Activated CD4-positive, alpha-beta T cell treated with anti-CD3 and anti-CD28 coated beads for 36 hours (primary cell): Measurements from ENCODE around the gene CDH12. TPM values are rescaled to one million over a fixed set of nuclear protein-coding genes. Genes with fewer than 3 reads are reported as not detected.

Source experiments
- ATAC-seq: fragments of 200-7000 bp; cut with Tn5 transposase; one replicate; pipeline ENCODE4 v1.10.0; 2021; ENCODE audit warnings: mild to moderate bottlenecking, moderate library complexity
- CTCF ChIA-PET: fragments of 350-600 bp; sonication (Branson Sonifier 250); formaldehyde crosslinking; loops from one replicate; lab custom pipeline; 2021; ENCODE audit warnings: antibody characterized with exemption; lab: Charles Lee
- POLR2A ChIA-PET: fragments of 350-600 bp; sonication (Branson Sonifier 250); formaldehyde crosslinking; loops from one replicate; lab custom pipeline; 2021; ENCODE audit warnings: antibody characterized with exemption, inconsistent platforms; lab: Charles Lee
- DNase-seq: peaks from one replicate; pipeline ENCODE4 v3.0.0-alpha.2; 2020
- H3K27ac Mint-ChIP-seq: one replicate; pipeline ENCODE4 v1.8.0; 2021; ENCODE audit warnings: mixed read lengths
- H3K27me3 Mint-ChIP-seq: one replicate; pipeline ENCODE4 v1.8.0; 2021; ENCODE audit warnings: mixed read lengths
- H3K36me3 Mint-ChIP-seq: one replicate; pipeline ENCODE4 v1.8.0; 2021; ENCODE audit warnings: low read depth, mixed read lengths
- H3K4me1 Mint-ChIP-seq: one replicate; pipeline ENCODE4 v1.8.0; 2021; ENCODE audit warnings: mixed read lengths
- H3K4me3 Mint-ChIP-seq: one replicate; pipeline ENCODE4 v1.8.0; 2021; ENCODE audit warnings: mild to moderate bottlenecking, moderate library complexity, mixed read lengths
- H3K9me3 Mint-ChIP-seq: one replicate; pipeline ENCODE4 v1.8.0; 2021; ENCODE audit warnings: low read depth, mixed read lengths
- intact Hi-C, 2 experiments: fragments of 100-400 bp; cut with DNase I in 1 of 2; cut with micrococcal nuclease in 1 of 2; formaldehyde crosslinking; loops; one replicate each; pipeline versions ENCODE4 v1.14.2 to v1.15.1; 2022 to 2024; cut with DNase I, micrococcal nuclease
- total RNA-seq, 2 experiments: library from RNA; stranded (reverse); gene quantifications; one replicate each; pipeline ENCODE4 v1.2.3, GENCODE V29; 2021

Gene CDH12
- total RNA-seq, 2 experiments from 2014 or later = not detected

DNA sequence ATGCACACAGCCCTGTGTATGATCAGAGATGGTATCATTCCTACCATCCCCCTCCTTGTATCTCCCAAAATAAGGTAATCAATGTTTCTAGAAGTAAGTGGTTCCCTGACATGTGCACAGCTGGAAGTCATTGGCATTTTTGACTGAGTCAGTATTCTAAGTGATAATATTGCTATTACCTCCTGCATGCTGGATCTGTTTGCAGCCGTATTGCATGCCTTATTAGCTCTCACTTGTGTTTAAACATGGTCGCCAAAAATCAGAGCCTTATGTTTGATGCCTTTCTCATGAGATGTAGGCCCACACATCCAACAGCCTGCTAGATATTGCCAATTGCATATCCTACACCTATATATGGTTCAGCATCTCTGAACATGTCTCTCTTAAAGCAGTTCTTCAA lies 254.3 kb downstream of the CDH12 start:
- H3K4me3 Mint-ChIP-seq = no peak overlapping the region

DNA sequence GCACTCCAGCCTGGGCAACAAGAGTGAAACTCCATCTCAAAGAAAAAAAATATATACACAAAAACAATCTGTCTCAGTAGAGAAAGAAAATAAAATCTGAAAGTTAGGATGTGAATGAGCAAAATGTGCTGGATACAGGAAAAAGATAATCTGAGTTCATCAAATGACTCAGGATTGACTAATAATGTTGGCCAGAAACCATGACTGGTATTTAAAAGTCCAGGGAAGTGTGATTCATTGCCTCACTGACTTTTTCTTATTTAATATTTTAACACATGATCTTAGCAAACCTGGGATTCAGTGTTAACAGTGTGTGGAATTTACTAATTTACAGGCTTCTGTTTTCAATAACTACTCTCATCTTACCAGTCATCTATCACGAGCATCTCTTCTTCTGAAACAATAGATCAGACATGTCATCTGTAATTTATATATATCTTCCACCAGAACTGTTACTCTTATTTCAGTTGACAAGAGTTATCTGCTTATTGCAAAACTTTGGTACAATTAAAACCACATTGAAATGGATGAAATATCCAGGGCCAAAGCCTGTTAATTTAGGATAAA lies 256.7 kb downstream of the CDH12 start:
- Mint-ChIP-seq H3K4me3 (no peak overlapping the region), H3K27ac (no peak overlapping the region), H3K4me1 (no peaks in the 10 kb centered on the region), H3K36me3 (no peaks in the 10 kb centered on the region), H3K9me3 (peaks cover 7% of the 10 kb centered on the region), H3K27me3 (no peaks in the 10 kb centered on the region)
- ATAC-seq = no peak
- ChIA-PET CTCF (no interaction called here), POLR2A (no interaction called here)
- intact Hi-C loops = no loop called here
- no peak for DNase-seq

More for the DNA sequence above, 254.3 kb downstream of the CDH12 start:
- intact Hi-C loops = no loop called here
- Mint-ChIP-seq H3K27ac (no peak overlapping the region), H3K36me3 (no peaks in the 10 kb centered on the region), H3K27me3 (no peaks in the 10 kb centered on the region), H3K4me1 (no peaks in the 10 kb centered on the region), H3K9me3 (peaks cover 7% of the 10 kb centered on the region)
- DNase-seq (no peak), ATAC-seq (no peak)
- ChIA-PET POLR2A (no interaction called here), CTCF (no interaction called here)

DNA sequence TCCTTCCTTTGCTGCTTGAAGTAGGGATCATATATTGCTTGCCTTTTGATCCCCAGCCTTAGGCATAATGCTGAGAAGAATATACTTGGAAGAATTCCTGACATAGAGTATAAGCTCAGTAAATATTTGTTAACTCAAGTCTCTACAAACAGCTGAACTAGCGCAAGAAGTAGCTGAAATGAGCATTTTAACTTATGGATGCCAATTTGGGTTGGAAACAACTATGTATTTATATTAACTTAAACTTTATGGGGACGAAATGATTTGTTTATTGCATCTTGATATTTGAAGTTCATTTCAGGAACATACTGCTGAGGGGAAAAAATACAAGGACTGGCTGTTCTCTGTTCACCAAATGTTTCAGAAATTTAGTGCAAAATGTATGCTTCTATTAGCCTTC lies 258.7 kb downstream of the CDH12 start:
- no peak overlapping the region for H3K4me3 Mint-ChIP-seq
- H3K4me1 Mint-ChIP-seq = no peaks in the 10 kb centered on the region
- H3K27me3 Mint-ChIP-seq = no peaks in the 10 kb centered on the region
- H3K9me3 Mint-ChIP-seq = peaks cover 7% of the 10 kb centered on the region
- intact Hi-C loops = no loop called here
- no peaks in the 10 kb centered on the region for H3K36me3 Mint-ChIP-seq
- DNase-seq = no peak
- ChIA-PET CTCF (no interaction called here), POLR2A (no interaction called here)
- H3K27ac Mint-ChIP-seq = no peak overlapping the region
- no peak for ATAC-seq

DNA sequence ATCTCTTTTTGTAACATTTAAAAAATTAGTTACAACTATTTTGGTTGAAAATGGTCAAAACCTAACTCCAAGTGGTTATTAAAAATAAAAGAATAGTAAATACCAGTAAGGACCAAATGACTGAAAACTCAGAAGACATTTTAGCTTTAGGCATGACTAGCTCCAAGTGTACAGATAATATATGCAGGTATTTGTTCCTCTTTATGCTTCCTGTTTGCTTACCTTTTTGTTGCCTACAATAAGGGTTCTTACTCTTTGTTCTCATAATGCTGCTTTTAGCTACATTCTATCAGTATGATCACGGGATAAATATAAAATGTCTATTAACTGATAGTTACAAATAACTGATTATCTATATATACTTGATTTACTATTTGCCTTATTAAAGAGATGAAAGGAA lies 259.6 kb downstream of the CDH12 start:
- intact Hi-C loops = no loop called here
- ATAC-seq (no peak), DNase-seq (no peak)
- H3K27ac Mint-ChIP-seq = no peak overlapping the region
- CTCF ChIA-PET = no interaction called here
- POLR2A ChIA-PET = no interaction called here
- no peaks in the 10 kb centered on the region for H3K27me3 Mint-ChIP-seq
- no peak overlapping the region for H3K4me3 Mint-ChIP-seq
- H3K9me3 Mint-ChIP-seq = peaks cover 6% of the 10 kb centered on the region
- no peaks in the 10 kb centered on the region for H3K36me3 Mint-ChIP-seq
- H3K4me1 Mint-ChIP-seq = no peaks in the 10 kb centered on the region

DNA sequence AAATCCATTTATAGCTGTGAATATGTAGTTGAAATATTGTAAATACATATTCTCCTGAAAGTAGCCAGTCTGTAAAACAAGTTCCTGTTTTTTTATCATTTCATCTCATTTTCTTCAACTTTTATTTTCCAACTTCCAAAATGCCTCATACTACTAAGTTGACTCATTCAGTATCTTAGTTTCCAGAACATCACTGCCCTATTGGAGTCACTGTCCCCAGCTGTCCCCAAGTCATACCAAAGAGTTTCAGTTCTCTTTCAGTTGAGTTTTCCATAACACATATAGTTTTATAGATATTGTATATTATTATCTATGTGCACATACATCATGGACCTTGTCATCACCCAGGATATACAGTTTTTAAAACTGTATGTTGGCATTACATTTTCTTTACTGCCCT lies 261.7 kb downstream of the CDH12 start:
- CTCF ChIA-PET = no interaction called here
- DNase-seq = no peak
- no peaks in the 10 kb centered on the region for H3K4me1 Mint-ChIP-seq
- POLR2A ChIA-PET = no interaction called here
- H3K27ac Mint-ChIP-seq = no peak overlapping the region
- intact Hi-C loops = no loop called here
- H3K4me3 Mint-ChIP-seq = no peak overlapping the region
- H3K9me3 Mint-ChIP-seq = peaks cover 6% of the 10 kb centered on the region
- no peak for ATAC-seq
- H3K27me3 Mint-ChIP-seq = no peaks in the 10 kb centered on the region
- H3K36me3 Mint-ChIP-seq = no peaks in the 10 kb centered on the region

DNA sequence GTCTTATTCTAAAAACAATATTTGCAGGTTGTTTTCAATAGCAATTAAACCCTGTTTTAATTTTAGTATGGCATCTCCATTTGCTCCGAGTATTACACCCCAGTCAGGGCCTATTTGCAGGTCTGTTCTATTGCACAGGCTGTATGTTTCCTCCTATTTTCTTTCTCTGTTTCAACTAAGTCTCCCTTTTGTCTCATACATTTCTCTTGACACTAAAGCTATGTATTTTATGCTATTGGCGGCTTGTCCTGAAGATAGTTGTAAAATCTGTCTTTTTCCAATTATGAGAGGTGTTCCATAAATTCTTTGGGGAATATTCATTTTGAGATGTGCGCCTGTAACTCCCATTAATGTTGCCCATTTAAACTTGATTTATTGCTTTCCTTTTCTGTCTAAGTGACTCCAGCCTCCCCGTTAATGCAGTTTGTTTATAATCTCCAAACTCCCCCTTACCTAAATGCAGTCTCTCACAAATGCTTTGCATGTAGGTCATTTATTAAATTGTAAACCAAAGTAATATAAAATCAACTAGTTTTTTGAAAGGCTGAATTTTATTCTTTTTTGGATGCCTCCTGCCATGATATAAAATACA lies 262.4 kb downstream of the CDH12 start:
- Mint-ChIP-seq H3K36me3 (no peaks in the 10 kb centered on the region), H3K27ac (no peak overlapping the region), H3K4me3 (no peak overlapping the region), H3K27me3 (no peaks in the 10 kb centered on the region), H3K9me3 (peaks cover 6% of the 10 kb centered on the region), H3K4me1 (no peaks in the 10 kb centered on the region)
- ChIA-PET POLR2A (no interaction called here), CTCF (no interaction called here)
- intact Hi-C loops = no loop called here
- no peak for ATAC-seq
- DNase-seq = no peak

DNA sequence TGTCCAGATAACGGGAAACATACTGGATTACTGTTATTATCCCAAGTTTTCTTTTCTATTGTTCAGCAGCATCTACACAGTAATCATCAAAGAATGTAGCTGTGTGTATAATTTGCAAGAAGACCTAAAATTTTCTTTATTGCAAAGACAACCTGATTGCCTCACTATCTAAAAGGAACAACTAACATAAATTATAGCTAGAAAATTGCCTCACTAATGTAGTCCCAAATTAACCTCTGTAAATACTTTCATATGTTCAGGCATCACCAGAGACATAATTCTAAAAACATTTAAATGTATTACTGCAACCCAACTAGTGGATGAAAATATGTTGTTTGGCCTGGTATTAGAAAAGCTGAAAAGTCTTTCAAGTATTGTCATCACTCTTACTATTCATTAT lies 275.4 kb downstream of the CDH12 start:
- CTCF ChIA-PET = no interaction called here
- Mint-ChIP-seq H3K4me1 (no peaks in the 10 kb centered on the region), H3K36me3 (no peaks in the 10 kb centered on the region), H3K4me3 (no peak overlapping the region), H3K27me3 (no peaks in the 10 kb centered on the region), H3K27ac (no peak overlapping the region), H3K9me3 (peaks cover 3% of the 10 kb centered on the region)
- intact Hi-C loops = no loop called here
- POLR2A ChIA-PET = no interaction called here
- DNase-seq (no peak), ATAC-seq (no peak)

DNA sequence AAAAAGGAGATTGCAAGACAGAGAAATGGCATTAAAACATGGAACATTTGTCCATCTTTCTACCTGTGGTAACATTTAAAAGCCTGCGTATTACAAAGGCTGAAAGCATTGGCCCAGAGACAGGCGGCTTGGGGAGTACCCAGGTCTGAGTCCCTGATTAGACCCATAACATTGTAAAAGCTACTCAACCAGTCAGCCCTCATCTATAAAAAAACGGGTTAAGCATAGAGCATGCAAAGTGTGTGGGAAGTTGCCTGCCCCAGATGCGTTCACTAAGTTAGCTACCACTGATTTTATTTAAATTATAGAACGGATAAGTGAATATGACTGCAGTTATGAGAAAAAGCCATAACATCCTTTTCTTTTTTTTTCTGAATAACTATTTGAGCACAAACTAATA lies 276.1 kb downstream of the CDH12 start:
- H3K27me3 Mint-ChIP-seq = no peaks in the 10 kb centered on the region
- intact Hi-C loops = no loop called here
- H3K4me1 Mint-ChIP-seq = no peaks in the 10 kb centered on the region
- H3K9me3 Mint-ChIP-seq = peaks cover 3% of the 10 kb centered on the region
- H3K27ac Mint-ChIP-seq = no peak overlapping the region
- ChIA-PET POLR2A (no interaction called here), CTCF (no interaction called here)
- H3K36me3 Mint-ChIP-seq = no peaks in the 10 kb centered on the region
- ATAC-seq (no peak), DNase-seq (no peak)
- no peak overlapping the region for H3K4me3 Mint-ChIP-seq

DNA sequence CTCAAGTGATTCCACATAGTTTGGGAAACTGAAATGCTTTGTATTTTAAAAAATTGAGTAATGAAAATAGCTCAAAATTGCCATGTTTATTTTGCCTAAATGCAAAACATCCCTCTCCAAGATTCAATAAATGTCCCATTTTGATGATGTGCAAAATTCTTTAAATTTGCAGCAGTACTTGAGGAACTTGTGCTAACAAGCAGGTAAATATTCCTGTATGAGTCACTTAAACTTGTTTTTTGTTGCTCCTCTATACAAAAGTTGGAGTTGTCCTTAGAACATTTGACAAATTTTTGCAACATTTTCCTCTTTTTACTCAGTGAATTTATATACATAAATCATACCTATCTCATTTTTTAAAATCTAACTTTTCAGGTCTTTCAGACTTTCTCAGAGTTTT lies 280.2 kb downstream of the CDH12 start:
- Mint-ChIP-seq H3K36me3 (no peaks in the 10 kb centered on the region), H3K4me3 (no peak overlapping the region), H3K27ac (no peak overlapping the region), H3K27me3 (no peaks in the 10 kb centered on the region), H3K4me1 (no peaks in the 10 kb centered on the region), H3K9me3 (peaks cover 12% of the 10 kb centered on the region)
- ChIA-PET CTCF (no interaction called here), POLR2A (no interaction called here)
- intact Hi-C loops = no loop called here
- DNase-seq = no peak
- no peak for ATAC-seq

DNA sequence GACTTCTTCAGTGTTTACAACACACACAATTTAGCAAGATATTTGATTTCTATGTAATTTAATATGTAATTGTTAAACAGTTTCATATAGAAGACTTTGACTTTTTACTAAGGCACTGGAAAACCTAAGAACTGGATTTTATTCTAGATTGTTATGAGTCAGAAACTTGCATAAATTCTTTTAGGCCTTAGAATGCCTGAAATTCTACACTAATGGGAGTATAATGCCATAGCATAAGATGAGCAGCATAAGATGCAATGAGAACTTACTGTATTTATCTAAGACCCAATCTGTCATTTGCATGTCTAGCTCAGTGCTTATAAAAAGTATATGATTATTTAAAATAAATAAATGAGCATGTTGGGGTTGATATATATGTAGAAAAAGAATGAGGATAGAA lies 285.2 kb downstream of the CDH12 start:
- H3K27ac Mint-ChIP-seq = no peak overlapping the region
- no peaks in the 10 kb centered on the region for H3K36me3 Mint-ChIP-seq
- ChIA-PET CTCF (no interaction called here), POLR2A (no interaction called here)
- intact Hi-C loops = no loop called here
- ATAC-seq = no peak
- no peaks in the 10 kb centered on the region for H3K4me1 Mint-ChIP-seq
- DNase-seq = no peak
- H3K27me3 Mint-ChIP-seq = no peaks in the 10 kb centered on the region
- no peak overlapping the region for H3K4me3 Mint-ChIP-seq
- peaks cover 13% of the 10 kb centered on the region for H3K9me3 Mint-ChIP-seq

DNA sequence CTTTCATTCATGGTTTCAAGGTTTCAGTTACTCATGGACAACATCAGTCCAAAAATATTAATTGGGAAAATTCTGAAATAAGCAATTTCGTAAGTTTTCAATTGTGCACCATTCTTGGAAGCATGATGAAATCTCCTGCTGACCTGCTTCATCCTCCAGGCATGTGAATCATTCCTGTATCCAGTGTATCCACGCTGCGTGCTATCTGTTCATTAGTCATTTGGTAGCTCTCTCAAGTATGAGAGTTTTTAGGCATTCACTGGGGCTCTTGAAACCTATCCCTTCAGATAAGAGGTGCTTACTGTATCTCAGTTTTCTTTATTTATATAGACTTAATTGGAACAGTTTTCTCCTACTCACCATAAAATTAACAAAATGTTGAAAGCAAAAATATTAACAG lies 293.0 kb downstream of the CDH12 start:
- Mint-ChIP-seq H3K4me3 (no peak overlapping the region), H3K27me3 (no peaks in the 10 kb centered on the region), H3K36me3 (no peaks in the 10 kb centered on the region), H3K9me3 (peaks cover 2% of the 10 kb centered on the region), H3K27ac (no peak overlapping the region), H3K4me1 (no peaks in the 10 kb centered on the region)
- POLR2A ChIA-PET = no interaction called here
- DNase-seq (no peak), ATAC-seq (no peak)
- intact Hi-C loops = no loop called here
- CTCF ChIA-PET = no interaction called here

DNA sequence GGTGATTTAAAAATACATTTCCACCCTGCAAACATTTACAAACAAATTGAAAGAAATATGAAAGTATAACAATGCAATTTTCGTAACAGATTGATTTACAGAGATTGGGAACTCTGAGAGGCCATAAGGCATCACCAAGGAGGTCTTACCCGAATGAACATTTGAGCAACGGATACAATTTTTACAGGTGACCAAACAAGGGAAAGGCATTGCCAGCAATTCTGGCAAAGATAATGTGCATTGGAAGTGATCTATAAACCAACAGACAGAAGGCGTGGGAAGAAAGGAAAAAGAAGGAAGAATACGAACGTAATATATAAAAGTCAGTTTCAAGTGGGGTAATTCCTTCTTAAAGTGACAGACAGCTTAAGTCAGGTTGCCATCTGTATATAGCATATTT lies 295.9 kb downstream of the CDH12 start:
- CTCF ChIA-PET = no interaction called here
- Mint-ChIP-seq H3K9me3 (peaks cover 2% of the 10 kb centered on the region), H3K27me3 (no peaks in the 10 kb centered on the region), H3K4me1 (no peaks in the 10 kb centered on the region), H3K27ac (no peak overlapping the region), H3K36me3 (no peaks in the 10 kb centered on the region), H3K4me3 (no peak overlapping the region)
- POLR2A ChIA-PET = no interaction called here
- ATAC-seq = no peak
- DNase-seq = no peak
- intact Hi-C loops = no loop called here
